Measurements from ENCODE around the gene SEMA6A. TPM values are rescaled to one million over a fixed set of nuclear protein-coding genes. Genes with fewer than 3 reads are reported as not detected.

SEMA6A gene
- total RNA-seq, 4 donors from 2014 or later, result 2.5 to 6.5 (median 2.7) TPM

- no peak overlapping the region for H3K27ac ChIP-seq
- no peak for DNase-seq
- H3K36me3 ChIP-seq, result no peaks in the 10 kb centered on the region
- H3K27me3 ChIP-seq, result no peaks in the 10 kb centered on the region
- no peaks in the 10 kb centered on the region for H3K9me3 ChIP-seq
- TF ChIP-seq CTCF (IDR thresholded peaks at IDR 0.05 in 4 of 5, conservative IDR thresholded peaks at IDR 0.05 in 1 of 5) (no peak), POLR2A (IDR thresholded peaks at IDR 0.05) (no peak)
- no peak overlapping the region for H3K4me3 ChIP-seq
- H3K4me1 ChIP-seq, result peaks cover 0 to 13% of the 10 kb centered on the region in 2 donors
- intact Hi-C loops (cut with DNase I; ENCODE audit: low total_unique reads) (no loop called here), in situ Hi-C loops (cut with MboI; ENCODE audit: low sequenced_read_pairs in 4 of 4) (no loop called here)
- no peak for ATAC-seq
Observed at GRCh38 chr5:116517488-116517887, 57.1 kb downstream of the SEMA6A start.

- TF ChIP-seq POLR2A (IDR thresholded peaks at IDR 0.05) (no peak), CTCF (IDR thresholded peaks at IDR 0.05 in 4 of 5, conservative IDR thresholded peaks at IDR 0.05 in 1 of 5) (no peak)
- Histone ChIP-seq H3K4me3 (no peak overlapping the region), H3K36me3 (no peaks in the 10 kb centered on the region), H3K4me1 (peaks cover 0 to 10% of the 10 kb centered on the region in 2 donors), H3K9me3 (no peaks in the 10 kb centered on the region), H3K27me3 (no peaks in the 10 kb centered on the region), H3K27ac (no peak overlapping the region)
- ATAC-seq (no peak), DNase-seq (no peak)
- intact Hi-C loops (cut with DNase I; ENCODE audit: low total_unique reads), result no loop called here
- in situ Hi-C loops (cut with MboI; ENCODE audit: low sequenced_read_pairs in 4 of 4), result no loop called here
Observed at GRCh38 chr5:116516021-116516420, 58.6 kb downstream of the SEMA6A start.

GRCh38 chr5:116514421-116514970 is 60.1 kb downstream of the SEMA6A start:
- H3K9me3 ChIP-seq, result no peaks in the 10 kb centered on the region

GRCh38 chr5:116510517-116510916 is 64.1 kb downstream of the SEMA6A start:
- no peaks in the 10 kb centered on the region for H3K9me3 ChIP-seq
- intact Hi-C loops (cut with DNase I; ENCODE audit: low total_unique reads), result no loop called here
- TF ChIP-seq CTCF (IDR thresholded peaks at IDR 0.05 in 4 of 5, conservative IDR thresholded peaks at IDR 0.05 in 1 of 5) (no peak), POLR2A (IDR thresholded peaks at IDR 0.05) (no peak)
- no peaks in the 10 kb centered on the region for H3K36me3 ChIP-seq
- ATAC-seq, result no peak
- DNase-seq, result no peak
- H3K27me3 ChIP-seq, result no peaks in the 10 kb centered on the region
- in situ Hi-C loops (cut with MboI; ENCODE audit: low sequenced_read_pairs in 4 of 4), result no loop called here
- H3K27ac ChIP-seq, result no peak overlapping the region
- peaks cover 3 to 8% of the 10 kb centered on the region in 2 donors for H3K4me1 ChIP-seq
- no peak overlapping the region for H3K4me3 ChIP-seq

More at GRCh38 chr5:116514421-116514970, 60.1 kb downstream of the SEMA6A start:
- Histone ChIP-seq H3K36me3 (no peaks in the 10 kb centered on the region), H3K4me1 (peaks cover 0 to 10% of the 10 kb centered on the region in 2 donors), H3K27me3 (no peaks in the 10 kb centered on the region), H3K4me3 (no peak overlapping the region), H3K27ac (no peak overlapping the region)
- DNase-seq (no peak), ATAC-seq (no peak)
- intact Hi-C loops (cut with DNase I; ENCODE audit: low total_unique reads), result no loop called here
- TF ChIP-seq POLR2A (IDR thresholded peaks at IDR 0.05) (no peak), CTCF (IDR thresholded peaks at IDR 0.05 in 4 of 5, conservative IDR thresholded peaks at IDR 0.05 in 1 of 5) (no peak)
- in situ Hi-C loops (cut with MboI; ENCODE audit: low sequenced_read_pairs in 4 of 4), result no loop called here

Data from gastrocnemius medialis (tissue), 4 donors.